ENCODE measurements around the gene PACSIN2.
A peak's percentile ranks its signal among the peaks of the same experiment; 100 is the strongest.
"Not testable (repeated sequence)": the region's sequence is repeated elsewhere in the genome, so short reads cannot be mapped to it uniquely, and the experiment has no call there.

PACSIN2 gene

DNA sequence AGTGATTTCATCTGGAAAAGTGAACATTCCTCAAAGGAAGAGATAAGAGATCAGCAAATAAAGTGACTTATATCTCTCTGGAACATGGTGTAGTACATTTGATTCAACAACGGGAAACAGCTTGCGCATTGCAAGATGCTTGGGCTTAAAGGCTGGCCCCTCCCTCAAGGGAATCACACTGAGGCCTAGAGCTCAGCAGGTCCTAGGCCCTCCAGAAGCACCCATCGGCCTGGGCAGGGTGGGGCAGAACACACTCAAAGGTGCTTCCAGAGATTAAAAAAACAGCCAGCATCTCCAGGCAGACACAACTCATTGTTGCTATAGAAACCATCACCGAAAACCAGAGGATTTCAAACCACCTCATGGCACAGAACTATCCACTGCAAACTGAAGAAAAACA, 88.8 kb downstream of the PACSIN2 start:
- no peak for DNase-seq (ENCODE audit: low read depth in 2 of 2)

DNA sequence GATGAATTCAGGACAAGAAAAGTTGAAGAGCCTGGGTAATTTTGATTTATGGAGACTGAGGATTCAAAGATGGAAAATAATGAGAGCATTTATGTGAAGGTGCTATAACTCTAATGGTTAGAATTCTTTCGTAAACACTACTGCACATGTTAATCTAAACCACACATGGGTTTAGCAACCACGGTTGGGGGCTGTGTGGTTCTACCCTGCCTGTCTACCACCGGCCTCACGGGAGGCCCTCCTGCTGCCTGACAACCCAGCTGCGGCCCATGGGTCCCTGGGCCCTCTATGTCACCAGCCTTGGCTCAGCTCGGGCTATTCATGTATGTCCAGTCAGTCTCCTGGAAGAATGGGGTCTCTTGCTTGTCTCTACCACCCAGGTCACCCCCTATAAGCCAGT, 89.4 kb downstream of the PACSIN2 start:
- DNase-seq (ENCODE audit: low read depth in 2 of 2): no peak

DNA sequence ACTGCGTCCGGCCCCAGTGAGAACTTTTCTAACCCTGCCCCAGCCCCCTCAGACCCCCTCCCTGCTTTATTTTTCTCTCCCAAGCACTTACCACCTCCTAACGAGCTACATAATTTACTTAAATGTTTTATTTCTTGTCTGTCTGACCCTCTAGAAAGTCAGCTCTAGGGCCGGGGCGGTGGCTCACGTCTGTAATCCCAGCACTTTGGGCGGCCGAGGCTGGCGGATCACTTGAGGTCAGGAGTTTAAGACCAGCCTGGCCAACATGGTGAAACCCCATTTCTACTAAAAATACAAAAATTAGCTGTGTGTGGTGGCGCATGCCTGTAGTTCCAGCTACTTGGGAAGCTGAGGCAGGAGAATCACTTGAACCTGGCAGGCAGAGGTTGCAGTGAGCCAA, 89.9 kb downstream of the PACSIN2 start:
- not testable (repeated sequence) for DNase-seq (ENCODE audit: low read depth in 2 of 2)

DNA sequence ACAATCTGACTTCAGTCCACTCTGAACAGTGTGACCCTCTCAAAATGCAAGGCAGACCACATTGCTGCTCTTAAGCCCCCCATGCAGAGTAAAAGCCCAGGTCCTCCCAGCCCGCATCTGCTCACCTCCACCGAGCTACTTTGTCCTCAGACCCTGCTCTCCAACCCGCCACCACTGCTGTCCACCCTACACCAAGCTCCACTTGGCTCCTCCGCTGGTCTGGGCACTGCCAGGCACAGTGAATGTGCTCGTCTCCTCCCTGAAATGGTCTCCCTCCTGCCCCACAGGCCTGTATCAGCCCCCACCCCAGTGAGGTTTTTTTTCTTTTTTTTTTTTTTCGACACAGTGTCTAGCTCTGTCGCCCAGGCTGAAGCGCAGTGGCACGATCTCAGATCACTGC, 90.5 kb downstream of the PACSIN2 start:
- DNase-seq (ENCODE audit: low read depth in 2 of 2): no peak

DNA sequence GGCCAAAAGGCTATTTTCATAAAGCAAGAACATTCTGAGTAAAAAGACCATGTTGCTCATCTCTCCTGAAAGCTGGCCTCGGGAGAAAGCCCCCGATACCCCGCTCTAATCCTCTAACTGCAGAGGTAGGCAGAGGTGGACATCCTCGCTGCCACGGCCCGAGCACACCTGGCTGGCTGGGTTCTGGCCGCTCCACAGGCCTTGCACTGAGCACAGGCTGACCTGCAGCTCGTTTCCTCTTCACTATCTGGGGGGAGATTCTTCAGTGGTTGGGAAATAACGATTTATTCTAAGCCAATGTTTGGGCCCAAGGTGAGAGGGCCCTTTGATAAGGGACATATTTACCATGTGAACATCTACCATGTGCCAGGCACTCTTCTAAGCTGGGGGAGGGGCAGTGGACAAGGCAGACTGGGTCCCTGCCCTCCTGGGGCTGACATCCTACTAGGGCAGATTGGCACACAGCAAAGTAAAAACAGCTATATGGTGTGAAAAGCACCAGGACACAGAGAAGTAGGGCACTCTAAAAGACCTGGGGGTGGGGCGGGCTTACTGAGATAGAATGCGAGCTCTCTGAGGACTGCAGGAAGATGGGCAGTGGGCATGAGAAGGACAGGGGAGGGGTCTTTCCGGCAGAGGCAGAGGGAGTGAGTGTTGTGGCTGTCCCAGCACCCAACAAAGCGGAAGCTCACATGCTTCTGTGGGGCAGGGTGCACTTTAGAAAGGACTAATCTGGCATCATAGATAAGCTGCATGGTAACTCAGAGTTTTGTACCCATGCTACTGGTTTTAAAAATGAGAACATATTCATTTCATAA, 92.4 kb downstream of the PACSIN2 start:
- DNase-seq (ENCODE audit: low read depth in 2 of 2): no peak

DNA sequence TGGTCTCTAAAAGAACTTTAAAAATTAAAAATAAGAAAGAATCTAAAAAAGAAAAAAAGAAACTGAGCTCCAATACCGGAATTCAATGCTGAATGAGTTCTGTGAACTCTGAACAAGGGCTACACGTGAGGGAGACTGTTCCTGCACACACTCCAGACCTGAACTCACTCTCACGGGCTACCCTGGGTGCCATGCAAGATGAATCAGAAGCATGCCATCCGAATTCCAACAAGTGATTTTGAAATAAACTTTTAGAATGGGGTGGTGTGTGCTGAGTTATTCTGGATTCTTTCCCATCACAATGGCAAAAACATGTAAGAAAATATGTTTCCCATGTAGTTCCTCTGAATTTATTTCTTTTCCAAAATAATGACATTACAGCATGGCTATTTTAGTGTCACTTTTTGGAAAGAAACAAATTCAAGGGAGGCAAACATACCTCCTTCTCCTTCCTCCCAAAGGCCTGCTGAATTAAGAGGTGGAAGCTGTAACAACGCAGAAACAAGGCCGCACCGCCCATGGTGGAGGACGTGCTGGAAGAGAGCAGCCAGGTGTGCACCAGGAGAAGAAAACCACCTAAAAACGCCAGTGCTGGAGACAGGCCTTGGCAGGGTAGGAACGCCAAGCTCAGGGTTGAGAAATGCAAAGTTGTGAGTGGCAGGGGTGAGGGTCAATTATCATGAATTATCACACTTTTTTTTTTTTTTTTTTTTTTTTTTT, 94.7 kb downstream of the PACSIN2 start:
- no peak for DNase-seq (ENCODE audit: low read depth in 2 of 2)

DNA sequence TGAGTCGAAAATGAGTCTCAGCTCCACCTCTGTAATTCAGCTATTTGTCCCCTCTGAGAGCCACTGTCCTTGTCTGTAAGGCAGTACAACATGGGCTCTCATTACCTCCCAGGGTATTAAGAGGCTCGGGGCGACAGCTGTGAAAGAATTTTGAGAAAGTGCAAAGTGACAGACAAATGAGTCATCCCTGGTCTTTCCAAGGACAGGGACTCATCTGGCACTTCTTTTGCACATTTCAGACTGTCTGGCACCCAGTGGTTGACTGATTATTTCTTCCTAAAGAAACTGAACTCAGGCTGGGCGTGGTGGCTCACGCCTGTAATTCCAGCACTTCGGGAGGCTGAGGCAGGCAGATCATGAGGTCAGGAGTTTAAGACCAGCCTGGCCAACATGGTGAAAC, 95.8 kb downstream of the PACSIN2 start:
- DNase-seq (ENCODE audit: low read depth in 2 of 2): peak in 1 of 2 donors; percentile 10

DNA sequence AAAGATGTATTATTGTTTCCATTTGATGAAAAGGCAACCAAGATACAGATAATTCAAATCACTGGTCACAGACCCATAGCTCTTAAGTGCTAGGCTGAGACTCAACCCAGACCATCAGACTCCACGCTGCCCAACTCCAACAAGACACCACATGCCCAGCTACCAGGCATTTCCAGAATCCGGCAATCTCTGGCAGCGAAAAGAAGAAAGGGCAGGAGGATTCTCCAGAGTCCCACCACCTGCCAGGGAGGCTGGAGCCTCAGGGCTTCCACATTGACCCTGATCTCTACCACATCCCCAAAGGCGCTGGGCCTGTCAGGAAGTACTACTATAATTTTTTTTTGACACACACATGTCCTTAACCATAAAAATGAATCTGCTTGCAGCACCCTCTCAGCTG, 96.4 kb downstream of the PACSIN2 start:
- no peak for DNase-seq (ENCODE audit: low read depth in 2 of 2)

DNA sequence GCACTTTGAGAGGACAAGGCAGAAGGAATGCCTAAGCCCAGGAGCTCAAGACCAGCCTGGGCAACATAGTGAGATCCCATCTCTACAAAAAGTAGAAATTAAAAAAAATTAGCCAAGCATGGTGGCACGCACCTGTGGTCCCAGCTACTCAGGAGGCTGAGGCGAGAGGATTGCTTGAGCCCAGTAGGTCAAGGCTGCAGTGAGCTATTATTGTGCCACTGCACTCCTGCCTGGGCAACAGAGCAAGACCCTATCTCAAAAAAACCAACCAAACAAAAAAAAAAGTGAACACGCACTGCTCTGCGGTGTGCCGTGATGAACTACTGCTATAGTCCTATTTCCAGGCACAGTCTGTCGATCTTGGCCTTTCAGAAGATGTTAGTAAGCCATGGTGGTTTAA, 97.6 kb downstream of the PACSIN2 start:
- DNase-seq (ENCODE audit: low read depth in 2 of 2): not testable (repeated sequence)

DNA sequence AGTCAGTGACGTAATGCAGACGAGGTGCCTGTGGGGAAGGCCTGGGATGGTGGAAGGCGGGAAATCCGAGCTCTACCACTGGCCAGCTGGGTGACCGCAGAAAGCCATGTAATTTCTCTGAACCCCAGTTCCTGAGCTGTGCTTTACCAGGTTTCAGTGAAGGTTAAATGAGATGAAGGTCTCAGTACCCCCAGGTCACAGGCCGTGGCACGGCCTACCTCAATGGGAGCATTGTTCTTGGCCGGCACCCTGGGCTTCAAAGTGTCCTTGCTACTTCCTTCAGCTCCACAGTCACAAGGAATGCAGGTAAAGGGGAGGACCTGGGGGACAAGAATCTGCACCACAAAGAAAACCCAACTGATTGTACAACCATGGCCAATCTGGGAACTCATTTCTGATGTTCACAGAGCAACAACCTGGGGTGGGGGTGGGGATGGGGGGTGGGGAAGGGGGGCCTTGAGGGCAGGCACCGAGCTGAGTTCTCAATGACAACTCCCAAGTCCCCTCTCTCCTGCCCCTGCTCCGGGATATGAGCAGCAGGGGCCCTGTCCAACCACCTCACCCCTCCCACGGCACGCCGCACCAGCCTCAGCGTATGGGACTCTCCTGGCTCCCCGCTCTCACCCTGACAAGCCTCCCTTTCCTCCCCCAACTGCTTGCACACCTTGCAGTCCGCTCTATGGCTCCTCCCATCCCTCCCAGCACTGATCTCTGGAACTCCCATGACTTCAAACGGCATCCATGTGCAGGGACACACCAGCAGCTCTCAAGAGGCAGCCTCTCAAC, 98.8 kb downstream of the PACSIN2 start:
- DNase-seq (ENCODE audit: low read depth in 2 of 2): no peak

DNA sequence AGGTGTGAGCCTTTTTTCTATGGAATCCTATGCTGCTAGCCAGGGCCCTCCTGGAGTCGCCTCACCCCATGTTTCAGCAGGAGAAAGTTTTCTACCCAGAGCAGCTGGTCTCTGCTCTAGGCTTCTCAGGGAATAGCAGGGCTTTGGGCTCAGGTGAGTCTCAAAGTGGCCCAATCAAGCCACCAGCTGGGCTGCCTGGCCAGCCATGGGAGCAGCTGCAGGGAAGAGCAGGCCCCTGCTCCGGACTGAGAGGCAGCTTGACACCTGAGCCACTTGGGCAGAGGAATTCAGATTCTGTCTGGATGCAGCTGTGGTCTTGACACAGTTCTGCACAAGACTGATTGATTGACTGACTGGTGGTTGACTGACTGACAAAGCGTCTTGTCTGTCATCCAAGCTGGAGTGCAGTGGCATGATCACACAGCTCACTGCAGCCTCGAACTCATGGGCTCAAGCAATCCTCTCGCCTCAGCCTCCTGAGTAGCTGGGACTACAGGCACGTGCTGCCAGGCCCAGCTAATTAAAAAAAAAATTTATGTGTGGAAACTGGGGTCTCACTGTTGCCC, 100.4 kb downstream of the PACSIN2 start:
- DNase-seq (ENCODE audit: low read depth in 2 of 2): no peak

DNA sequence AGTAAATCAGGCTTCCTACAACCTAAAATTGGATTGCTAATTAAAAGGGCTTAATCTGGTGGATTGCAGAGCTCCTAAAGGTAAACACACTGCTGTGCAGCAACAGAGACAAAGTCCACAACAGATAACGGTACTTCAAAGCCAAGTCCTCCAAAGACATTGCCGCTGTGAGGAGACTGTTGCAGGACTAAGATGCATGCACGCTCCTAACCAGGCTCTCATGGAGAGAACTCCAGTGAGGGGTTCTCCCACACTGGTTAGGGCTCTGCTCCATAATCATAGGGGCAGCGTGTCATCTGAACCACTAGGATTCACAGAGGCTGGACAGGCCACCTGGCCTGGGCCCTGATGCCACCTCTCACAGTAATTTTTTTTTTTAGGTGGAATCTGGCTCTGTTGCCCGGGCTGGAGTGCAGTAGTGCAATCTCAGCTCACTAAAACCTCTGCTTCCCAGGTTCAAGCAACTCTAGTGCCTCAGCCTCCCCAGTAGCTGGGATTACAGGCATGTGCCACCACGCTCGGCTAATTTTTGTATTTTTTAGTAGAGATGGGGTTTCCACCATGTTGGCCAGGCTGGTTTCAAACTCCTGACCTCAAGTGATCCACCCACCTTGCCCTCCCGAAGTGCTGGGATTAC, 101.0 kb downstream of the PACSIN2 start:
- no peak for DNase-seq (ENCODE audit: low read depth in 2 of 2)

DNA sequence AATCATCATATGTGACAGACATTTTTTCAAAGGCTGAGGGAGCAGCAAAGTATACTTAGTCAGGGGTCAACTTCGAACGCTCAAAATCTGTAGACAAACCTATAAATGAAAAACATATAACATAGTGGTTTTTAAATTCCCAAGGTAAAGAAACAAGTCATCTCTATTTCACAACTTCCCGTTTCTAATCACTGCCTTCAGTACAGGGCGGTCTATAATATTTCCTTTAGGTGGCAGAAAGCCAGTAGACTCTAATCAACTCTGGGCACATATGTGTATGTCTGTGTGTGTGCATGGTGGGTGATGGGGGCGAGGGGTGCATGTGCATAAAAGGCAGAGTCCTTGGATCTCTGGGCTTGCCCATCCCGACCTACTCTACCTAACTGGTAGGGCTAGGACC, 102.9 kb downstream of the PACSIN2 start:
- no peak for DNase-seq (ENCODE audit: low read depth in 2 of 2)

DNA sequence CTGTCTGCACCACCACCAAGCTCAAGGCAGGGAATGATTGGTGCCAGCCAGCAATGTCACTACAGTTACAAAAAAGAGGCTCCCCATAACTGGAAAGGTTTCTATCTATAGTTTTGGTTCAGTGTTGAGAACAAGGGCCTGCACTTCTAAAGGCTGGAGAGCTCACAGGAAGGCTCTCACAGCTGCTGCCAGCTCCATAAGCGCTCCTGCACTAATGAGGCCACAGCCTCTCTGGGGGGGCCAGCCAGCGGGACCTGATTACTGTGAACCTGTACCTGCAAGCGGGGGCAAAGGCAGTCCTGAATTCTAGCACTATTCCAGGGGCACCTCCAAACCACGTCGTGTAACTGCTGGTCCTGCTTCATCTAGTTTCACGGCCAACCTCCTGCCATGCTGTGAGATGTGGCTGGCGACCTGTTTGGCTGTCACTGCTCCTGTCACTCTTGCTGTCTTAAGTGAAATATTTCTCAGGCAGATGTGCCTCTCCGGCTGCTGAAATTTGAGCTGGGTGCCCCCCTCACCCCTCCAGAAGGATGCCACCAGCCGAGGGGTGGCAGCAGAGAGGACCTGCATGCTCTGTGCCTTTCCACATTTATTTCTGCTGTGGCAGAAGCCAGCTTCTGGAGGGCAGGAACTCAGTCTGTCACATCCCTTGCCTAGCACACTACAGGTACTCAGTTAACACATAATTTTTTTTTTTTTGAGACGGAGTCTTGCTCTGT, 104.6 kb downstream of the PACSIN2 start:
- DNase-seq (ENCODE audit: low read depth in 2 of 2): no peak

DNA sequence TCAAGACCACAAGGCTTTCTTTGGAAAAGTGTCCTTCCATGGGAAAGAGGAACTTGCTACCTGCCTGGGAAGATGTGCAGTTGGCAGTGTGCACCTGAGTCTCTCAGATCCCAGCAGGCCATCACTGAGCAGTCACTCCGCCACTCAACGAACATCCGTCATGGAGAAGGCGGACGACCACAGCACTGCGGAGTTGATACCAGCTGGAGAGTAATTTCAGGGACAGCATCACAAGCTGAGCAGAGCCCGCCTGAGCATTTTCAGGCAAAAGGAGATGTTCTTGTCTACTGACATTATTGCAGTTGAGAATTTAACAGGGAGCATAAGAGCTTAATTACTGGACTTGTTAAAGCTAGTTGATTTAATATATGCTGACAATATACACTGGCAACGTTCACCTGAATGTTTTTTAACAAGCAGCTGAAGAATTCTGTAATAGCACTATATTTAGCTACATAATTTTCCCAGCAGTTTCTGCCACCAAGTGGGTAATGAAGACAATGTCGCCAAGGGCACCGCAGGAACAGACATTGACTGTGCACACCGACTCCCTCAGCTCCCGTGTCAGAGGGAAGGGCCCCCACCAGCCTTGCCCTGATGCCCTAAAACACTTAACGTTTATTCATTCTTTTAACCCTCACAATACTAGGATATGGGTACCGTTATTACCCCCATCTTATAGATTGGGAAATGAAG, 105.4 kb downstream of the PACSIN2 start:
- DNase-seq (ENCODE audit: low read depth in 2 of 2): no peak

DNA sequence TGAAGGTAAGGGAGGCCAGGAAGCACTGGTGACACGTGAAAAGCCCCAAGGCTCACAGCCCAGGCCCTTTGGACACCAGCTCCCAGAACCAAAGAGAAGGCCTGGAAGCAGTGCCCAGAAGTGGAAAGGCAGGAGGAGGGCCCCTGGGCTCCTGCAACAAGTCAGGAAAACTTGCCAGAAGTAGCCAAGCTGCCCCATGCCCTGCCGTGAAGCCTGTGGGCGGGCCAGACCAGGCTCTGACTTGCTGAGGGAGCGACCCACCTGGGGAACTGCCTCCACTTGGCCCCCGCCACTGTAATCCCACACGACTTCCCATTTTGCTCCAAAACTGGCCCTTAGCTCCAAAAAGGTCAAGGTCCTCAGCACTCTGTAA, 106.6 kb downstream of the PACSIN2 start:
- no peak for DNase-seq (ENCODE audit: low read depth in 2 of 2)

DNA sequence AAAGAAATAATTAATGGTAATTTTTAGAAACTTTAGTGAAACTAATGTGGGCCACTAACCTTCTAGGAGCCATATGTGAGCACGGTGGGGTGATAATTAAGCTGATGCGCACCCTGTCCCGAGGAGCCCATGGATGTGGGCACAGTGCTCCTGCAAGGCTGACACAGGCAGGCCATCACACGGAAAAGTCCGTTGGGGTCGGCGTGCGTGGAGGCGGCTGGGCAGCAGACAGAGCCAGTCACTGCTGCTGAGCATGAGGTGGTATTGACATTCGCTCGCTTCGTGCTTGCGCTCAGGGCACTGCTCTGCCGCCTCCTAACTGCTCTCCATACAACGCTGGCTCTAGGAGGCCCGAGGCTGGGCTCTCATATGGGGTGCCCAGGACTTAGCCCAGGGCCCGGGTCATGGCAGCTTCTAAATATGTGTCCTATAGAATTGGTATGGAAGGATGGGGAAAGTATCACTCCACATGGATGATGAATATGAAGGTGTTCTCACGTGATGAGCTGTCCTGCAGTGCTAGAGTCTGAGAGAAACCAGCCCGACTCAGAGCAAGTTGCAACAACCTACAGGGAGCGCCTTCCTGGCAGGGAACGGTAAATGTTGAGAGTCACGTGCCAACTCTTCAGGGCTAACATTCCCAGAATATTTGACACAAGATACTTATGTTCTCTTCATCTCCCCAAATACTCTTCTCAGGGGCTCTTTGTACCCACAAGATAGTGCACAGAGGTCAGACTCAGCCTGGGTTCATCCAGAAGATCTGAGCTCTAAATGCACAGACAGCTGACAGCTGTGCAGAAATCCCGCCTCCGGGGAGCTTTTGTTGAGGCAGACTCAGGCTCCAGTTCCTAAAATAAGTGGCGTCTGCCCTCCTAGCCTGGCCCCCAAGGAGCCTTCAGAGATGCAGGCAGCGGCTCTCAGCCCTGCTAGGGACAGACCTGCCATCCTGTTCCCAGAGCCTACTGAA, 107.3 kb downstream of the PACSIN2 start:
- DNase-seq (ENCODE audit: low read depth in 2 of 2): no peak

DNA sequence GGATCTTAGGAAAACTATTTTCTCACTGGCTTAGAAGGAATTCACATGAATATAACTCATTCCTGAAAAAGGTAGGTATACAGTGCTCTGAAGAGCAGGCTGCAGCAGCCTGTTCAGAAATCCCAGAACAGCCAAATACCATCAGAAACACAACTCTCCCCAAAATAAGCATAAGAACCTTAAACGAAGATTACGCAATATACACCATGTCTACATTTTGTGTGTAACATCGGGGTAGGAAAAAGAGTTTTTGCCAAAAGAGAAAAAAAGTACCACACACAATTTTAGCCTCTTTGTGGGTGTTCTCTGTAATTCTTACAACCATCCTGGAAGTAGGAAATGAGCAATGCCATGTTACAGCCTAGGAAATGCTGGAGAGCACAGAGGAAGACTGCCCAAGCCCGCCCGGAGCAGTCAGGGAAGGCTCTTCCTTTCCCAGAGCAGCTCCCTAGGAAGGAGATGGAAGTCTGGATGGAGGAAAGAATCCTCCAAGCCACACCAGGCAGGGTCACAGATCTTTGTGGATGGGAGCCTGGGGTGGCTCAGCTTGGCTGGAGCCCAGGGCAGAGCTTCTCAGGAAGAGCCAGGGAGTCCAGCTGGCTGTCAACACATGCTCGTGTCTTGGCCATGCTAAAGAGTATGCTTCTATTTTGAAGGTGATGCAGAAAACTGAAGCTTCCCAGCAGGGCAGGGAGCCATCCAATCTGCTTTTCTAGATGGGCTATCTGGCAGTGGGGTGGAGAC, 108.2 kb downstream of the PACSIN2 start:
- DNase-seq (ENCODE audit: low read depth in 2 of 2): no peak
